Endothelial cell of umbilical vein (primary cell): ENCODE data around the gene SPEM2. TPM values are rescaled to one million over a fixed set of nuclear protein-coding genes. Genes with fewer than 3 reads are reported as not detected.

ENCODE experiments used
- BruUV-seq: library from RNA; stranded (reverse); fragments of 400-500 nt; replicated peaks from 2 replicates; lab custom pipeline; 2021; lab: Mats Ljungman, UMichigan
- CTCF ChIA-PET: fragments of 300-600, 350-600 bp; sonication (Branson Sonifier 250); formaldehyde crosslinking; loops from one replicate; lab custom pipeline; 2021; ENCODE audit warnings: antibody characterized with exemption, inconsistent platforms; lab: Charles Lee
- POLR2A ChIA-PET: fragments of 300-600, 350-600 bp; sonication (Branson Sonifier 250); formaldehyde crosslinking; loops from one replicate; lab custom pipeline; 2021; ENCODE audit warnings: antibody characterized with exemption, inconsistent platforms; lab: Charles Lee
- DNase-seq: peaks from one replicate; pipeline ENCODE4 v3.0.0-alpha.2; 2011; ENCODE audit warnings: low read depth, low spot score
- FAIRE-seq: peaks from 2 replicates; lab custom pipeline; 2011; peaks lifted over from hg19 to GRCh38; lab: Jason Lieb, UNC
- H2AFZ ChIP-seq: 2 replicates; pipeline ENCODE4 v1.6.0; 2012; ENCODE audit warnings: low read depth, low read length, control low read depth, inconsistent platforms
- H3K27ac ChIP-seq: 2 replicates; pipeline ENCODE4 v1.5.1; 2011; ENCODE audit warnings: low read depth, mild to moderate bottlenecking, control low read depth, low read length, moderate library complexity; ENCODE audit not compliant: insufficient read depth
- H3K27me3 ChIP-seq, 2 experiments: 2 replicates each; pipeline versions ENCODE4 v1.6.0 to v1.6.1; 2011; ENCODE audit warnings: low read length in 2 of 2, mixed read lengths in 1 of 2; ENCODE audit not compliant: control insufficient read depth in 2 of 2, insufficient read depth in 2 of 2
- H3K36me3 ChIP-seq, 2 experiments: 2 replicates in 1 of 2; 3 replicates in 1 of 2; pipeline ENCODE4 v1.5.1; 2011; ENCODE audit warnings: low read length in 2 of 2, mild to moderate bottlenecking in 1 of 2, moderate library complexity in 1 of 2; ENCODE audit not compliant: control insufficient read depth in 2 of 2, insufficient read depth in 2 of 2; ENCODE audit errors: extremely low read depth in 1 of 2
- H3K4me1 ChIP-seq: 3 replicates; pipeline ENCODE4 v1.5.1; 2011; ENCODE audit warnings: mild to moderate bottlenecking, low read length; ENCODE audit not compliant: control insufficient read depth, insufficient read depth; ENCODE audit errors: extremely low read depth
- H3K4me2 ChIP-seq: 2 replicates; pipeline ENCODE4 v1.6.1; 2011; ENCODE audit warnings: low read length, control low read depth, mixed read lengths; ENCODE audit not compliant: insufficient read depth
- H3K4me3 ChIP-seq, 3 experiments: fragments of 200-600 bp in 1 of 3; sonication (generic), shearing (Covaris generic) in 1 of 3; replicated peaks in 1 of 3; 2 replicates each; pipeline ENCODE4 v1.5.1; 2011 to 2016; ENCODE audit warnings: control low read depth in 3 of 3, low read length in 3 of 3, mild to moderate bottlenecking in 2 of 3, inconsistent platforms in 1 of 3, low read depth in 1 of 3, moderate library complexity in 1 of 3; ENCODE audit not compliant: insufficient read depth in 1 of 3
- H3K79me2 ChIP-seq: 2 replicates; pipeline ENCODE4 v1.6.0; 2012; ENCODE audit warnings: low read length, inconsistent platforms; ENCODE audit not compliant: control insufficient read depth, insufficient read depth
- H3K9ac ChIP-seq: replicated peaks from 2 replicates; pipeline ENCODE3; 2011; ENCODE audit warnings: low read length, control low read depth; ENCODE audit not compliant: insufficient read depth; ENCODE audit errors: extremely low read depth
- H3K9me1 ChIP-seq: replicated peaks from 3 replicates; pipeline ENCODE4 v1.6.0; 2011; ENCODE audit warnings: mild to moderate bottlenecking, low read length; ENCODE audit not compliant: control insufficient read depth, insufficient read depth; ENCODE audit errors: extremely low read depth
- H3K9me3 ChIP-seq: replicated peaks from 2 replicates; pipeline ENCODE4 v1.5.1; 2012; ENCODE audit warnings: low read length, inconsistent platforms; ENCODE audit not compliant: control insufficient read depth, insufficient read depth
- H4K20me1 ChIP-seq: replicated peaks from 2 replicates; pipeline ENCODE3; 2011; ENCODE audit warnings: mild to moderate bottlenecking, low read length; ENCODE audit not compliant: control insufficient read depth, insufficient read depth; ENCODE audit errors: extremely low read depth
- CTCF ChIP-seq, 2 donors: IDR thresholded peaks; 1 replicate in 1 of 2; 2 replicates in 1 of 2; pipeline ENCODE4 v1.5.1; 2011; ENCODE audit warnings: low read length in 2 of 2, mild to moderate bottlenecking in 2 of 2, moderate library complexity in 2 of 2, control low read depth in 1 of 2, inconsistent platforms in 1 of 2, low read depth in 1 of 2; ENCODE audit not compliant: insufficient read depth in 1 of 2; ENCODE audit errors: extremely low read depth in 1 of 2
- EZH2 ChIP-seq: IDR thresholded peaks from 2 replicates; pipeline ENCODE4 v1.6.1; 2012; ENCODE audit warnings: borderline replicate concordance, low read depth, mild to moderate bottlenecking, moderate library complexity, low read length, inconsistent platforms; ENCODE audit not compliant: severe bottlenecking
- FOS ChIP-seq: IDR thresholded peaks from 2 replicates; pipeline ENCODE4 v1.6.1; 2011; ENCODE audit warnings: mild to moderate bottlenecking, low read length, moderate library complexity, borderline replicate concordance; ENCODE audit not compliant: insufficient read depth
- GATA2 ChIP-seq: IDR thresholded peaks from 2 replicates; pipeline ENCODE4 v1.7.0; 2011; ENCODE audit warnings: low read depth, mild to moderate bottlenecking, moderate library complexity, mixed read lengths, low read length; ENCODE audit not compliant: insufficient read length, insufficient read depth
- JUN ChIP-seq: IDR thresholded peaks from 2 replicates; pipeline ENCODE4 v1.6.1; 2011; ENCODE audit warnings: borderline replicate concordance, low read depth; ENCODE audit not compliant: insufficient read length, insufficient read depth
- MAX ChIP-seq: IDR thresholded peaks from 2 replicates; pipeline ENCODE4 v1.6.1; 2011; ENCODE audit not compliant: insufficient read depth, insufficient read length
- MYC ChIP-seq: IDR thresholded peaks from one replicate; pipeline ENCODE4 v1.6.1; 2011; ENCODE audit warnings: mild to moderate bottlenecking, low read depth, low read length
- POLR2A ChIP-seq: IDR thresholded peaks from 2 replicates; pipeline ENCODE4 v1.6.1; 2012; ENCODE audit warnings: low read depth, mild to moderate bottlenecking, control low read depth, low read length
- POLR2AphosphoS5 ChIP-seq: IDR thresholded peaks from 2 replicates; pipeline ENCODE4 v1.6.1; 2012; ENCODE audit warnings: low read depth, mild to moderate bottlenecking, control low read depth, low read length, moderate library complexity; ENCODE audit not compliant: insufficient read depth
- dilution Hi-C: fragments of 300-500 bp; cut with MboI; formaldehyde crosslinking; loops from one replicate; pipeline ENCODE4 v1.15.0; 2019; ENCODE audit warnings: low sequenced_read_pairs; ENCODE audit not compliant: extremely low pct_ligation_motif_present
- intact Hi-C: fragments of 100-400 bp; cut with micrococcal nuclease; formaldehyde crosslinking; loops from one replicate; pipeline ENCODE4 v1.10.0; 2022
- polyA plus RNA-seq, 4 experiments: library from polyadenylated mRNA; depleted of rRNA in 3 of 4; stranded (reverse) in 3 of 4; unstranded in 1 of 4; fragments of >200 nt; gene quantifications; 2 replicates each; pipeline versions ENCODE4 v1.2.1 to v1.2.3, GENCODE V29; 2011 to 2012; ENCODE audit warnings: missing spikeins in 1 of 4
- total RNA-seq: library from RNA; stranded (reverse); gene quantifications from 2 replicates; pipeline ENCODE4 v1.2.3, GENCODE V29; 2021

Gene SPEM2
- total and polyA plus RNA-seq, 2 donors (not counting 3 experiments of a cell fraction or from before 2014, with no cell fraction given): not detected

DNA sequence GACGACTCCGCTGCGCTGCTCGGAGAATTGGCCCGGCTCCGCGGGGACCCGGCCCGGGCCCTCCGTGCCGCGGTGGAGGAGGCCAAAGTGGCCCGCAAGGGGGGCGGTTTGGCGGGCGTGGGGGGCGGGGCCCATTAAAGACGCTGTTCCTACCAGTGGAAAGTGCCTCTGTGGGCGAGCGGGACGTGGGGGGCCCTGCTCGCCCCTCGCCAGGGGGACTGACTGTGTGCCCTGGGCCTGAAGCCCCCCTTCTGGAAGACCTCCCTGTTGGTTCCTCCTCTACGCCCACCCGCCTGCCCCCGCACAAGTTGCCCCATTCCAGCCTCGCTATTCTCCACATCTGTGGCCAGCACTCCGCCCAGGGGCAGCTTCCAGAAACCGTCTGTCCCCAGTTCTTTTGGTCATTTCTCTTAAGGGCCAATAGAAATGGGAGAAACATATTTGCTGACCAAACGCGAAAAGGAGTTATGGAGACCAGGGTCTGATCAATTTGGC is 12.0 kb downstream of the SPEM2 start:
- no peaks in the 10 kb centered on the region for H3K36me3 ChIP-seq
- intact Hi-C loops: loop anchor here (1.0 to 5.0 kb wide), 5 partner anchors 17 to 250 kb away; partner anchors contain the start of genes CTDNEP1, ELP5, SENP3 and TP53

More for the DNA sequence above, 12.0 kb downstream of the SPEM2 start:
- no peak overlapping the region for H3K4me3 ChIP-seq
- H3K9ac ChIP-seq: no peak overlapping the region
- DNase-seq (no peak), FAIRE-seq (no peak)
- BruUV-seq: no TSS peak
- H2AFZ ChIP-seq: no peak overlapping the region
- no peaks in the 10 kb centered on the region for H3K9me1 ChIP-seq
- POLR2A ChIA-PET: interaction anchor here (0.8 to 1.7 kb wide), 4 partner anchors 8 to 47 kb away, joined by 3 to 8 read pairs (median 5); partner anchors contain the start of genes POLR2A and TMEM256
- TF ChIP-seq FOS (no peak), POLR2A (no peak), MYC (no peak), CTCF (IDR thresholded peaks at IDR 0.05; ENCODE audit: extremely low read depth in 1 of 2, insufficient read depth in 1 of 2, low read depth in 1 of 2, low read length in 2 of 2) (no peak), EZH2 (no peak), POLR2AphosphoS5 (no peak), GATA2 (no peak), JUN (no peak), MAX (no peak)
- H3K4me2 ChIP-seq: peak overlapping the region; percentile 44
- CTCF ChIA-PET: interaction anchor here (0.9 to 4.4 kb wide), 35 partner anchors 8 to 392 kb away, joined by 3 to 70 read pairs (median 7); partner anchors contain the start of genes CHRNB1, MPDU1, NLGN2 and PLSCR3
- H3K9me3 ChIP-seq: no peaks in the 10 kb centered on the region
- no peaks in the 10 kb centered on the region for H4K20me1 ChIP-seq
- H3K79me2 ChIP-seq: no peaks in the 10 kb centered on the region
- H3K27me3 ChIP-seq: peaks cover 20 to 28% of the 10 kb centered on the region in 2 experiments
- peaks cover 23% of the 10 kb centered on the region for H3K4me1 ChIP-seq
- no peak overlapping the region for H3K27ac ChIP-seq
- dilution Hi-C loops: no loop called here
